H9 (cell line): ENCODE results near the gene SRA1. TPM values are rescaled to one million over a fixed set of nuclear protein-coding genes. Genes with fewer than 3 reads are reported as not detected.

ENCODE experiments used
- DNase-seq: peaks from one replicate; pipeline ENCODE4 v3.0.0-alpha.2; 2017
- H2AFZ ChIP-seq: one replicate; pipeline ENCODE4 v1.6.1; 2013; ENCODE audit warnings: mild to moderate bottlenecking, low read length, control low read depth, moderate library complexity
- H2AK5ac ChIP-seq: 2 replicates; pipeline ENCODE4 v1.6.1; 2013; ENCODE audit warnings: low read length, control low read depth, mixed read lengths; ENCODE audit not compliant: insufficient read length
- H2BK120ac ChIP-seq: one replicate; pipeline ENCODE4 v1.6.1; 2013; ENCODE audit warnings: low read depth, mild to moderate bottlenecking, low read length, control low read depth, inconsistent platforms; ENCODE audit not compliant: poor library complexity, severe bottlenecking
- H2BK12ac ChIP-seq: 2 replicates; pipeline ENCODE4 v1.6.1; 2013; ENCODE audit warnings: low read length, control low read depth, mixed read lengths, low read depth; ENCODE audit not compliant: insufficient read length
- H2BK15ac ChIP-seq: 2 replicates; pipeline ENCODE4 v1.6.1; 2013; ENCODE audit warnings: low read depth, low read length, control low read depth
- H2BK20ac ChIP-seq: one replicate; pipeline ENCODE4 v1.6.1; 2013; ENCODE audit warnings: low read depth, mild to moderate bottlenecking, low read length, control low read depth, inconsistent platforms; ENCODE audit not compliant: poor library complexity, severe bottlenecking
- H2BK5ac ChIP-seq: 2 replicates; pipeline ENCODE4 v1.6.1; 2013; ENCODE audit warnings: low read length, control low read depth, mixed read lengths; ENCODE audit not compliant: insufficient read length
- H3K14ac ChIP-seq: 2 replicates; pipeline ENCODE4 v1.6.1; 2013; ENCODE audit warnings: low read length, control low read depth; ENCODE audit not compliant: insufficient read depth
- H3K18ac ChIP-seq: 2 replicates; pipeline ENCODE4 v1.6.1; 2013; ENCODE audit warnings: low read depth, mild to moderate bottlenecking, mixed read lengths, low read length, control low read depth; ENCODE audit not compliant: insufficient read length
- H3K23ac ChIP-seq: 2 replicates; pipeline ENCODE4 v1.6.1; 2013; ENCODE audit warnings: low read length, control low read depth, mixed read lengths, low read depth; ENCODE audit not compliant: insufficient read length
- H3K23me2 ChIP-seq: 2 replicates; pipeline ENCODE4 v1.6.1; 2013; ENCODE audit warnings: low read depth, mild to moderate bottlenecking, mixed read lengths, low read length, control low read depth; ENCODE audit not compliant: insufficient read length, poor library complexity, severe bottlenecking
- H3K27ac ChIP-seq: 2 replicates; pipeline ENCODE4 v1.5.1; 2013; ENCODE audit warnings: low read length, control low read depth, mixed read lengths, low read depth; ENCODE audit not compliant: insufficient read length
- H3K27me3 ChIP-seq: 2 replicates; pipeline ENCODE4 v1.6.1; 2013; ENCODE audit warnings: low read length, control low read depth, inconsistent platforms; ENCODE audit not compliant: insufficient read depth
- H3K4ac ChIP-seq: 2 replicates; pipeline ENCODE4 v1.6.1; 2013; ENCODE audit warnings: low read depth, mild to moderate bottlenecking, control low read depth, inconsistent platforms, low read length, moderate library complexity
- H3K4me1 ChIP-seq: 2 replicates; pipeline ENCODE4 v1.6.1; 2013; ENCODE audit warnings: low read length, control low read depth, inconsistent platforms; ENCODE audit not compliant: insufficient read depth
- H3K4me2 ChIP-seq: 2 replicates; pipeline ENCODE4 v1.6.1; 2013; ENCODE audit warnings: low read length, control low read depth, mixed read lengths; ENCODE audit not compliant: insufficient read length, insufficient read depth
- H3K56ac ChIP-seq: 2 replicates; pipeline ENCODE4 v1.6.1; 2013; ENCODE audit warnings: low read depth, mild to moderate bottlenecking, mixed read lengths, low read length, control low read depth; ENCODE audit not compliant: insufficient read length
- H3K79me1 ChIP-seq: 2 replicates; pipeline ENCODE4 v1.6.1; 2013; ENCODE audit warnings: low read depth, mild to moderate bottlenecking, moderate library complexity, low read length, control low read depth, inconsistent platforms; ENCODE audit not compliant: insufficient read depth, poor library complexity, severe bottlenecking
- H3K79me2 ChIP-seq: 2 replicates; pipeline ENCODE4 v1.6.1; 2013; ENCODE audit warnings: low read length, control low read depth, inconsistent platforms; ENCODE audit not compliant: insufficient read depth
- H3K9ac ChIP-seq: 2 replicates; pipeline ENCODE4 v1.6.1; 2013; ENCODE audit warnings: low read length, control low read depth, mixed read lengths; ENCODE audit not compliant: insufficient read length; ENCODE audit errors: extremely low read depth
- H3K9me3 ChIP-seq: one replicate; pipeline ENCODE4 v1.6.1; 2013; ENCODE audit warnings: low read depth, low read length, inconsistent platforms; ENCODE audit not compliant: control insufficient read depth
- H3T11ph ChIP-seq: one replicate; pipeline ENCODE4 v1.6.1; 2013; ENCODE audit warnings: mild to moderate bottlenecking, low read length, control low read depth, inconsistent platforms
- H4K20me1 ChIP-seq: one replicate; pipeline ENCODE4 v1.6.1; 2013; ENCODE audit not compliant: control insufficient read depth, insufficient read length, insufficient read depth
- H4K5ac ChIP-seq: 2 replicates; pipeline ENCODE4 v1.6.1; 2013; ENCODE audit warnings: low read depth, mild to moderate bottlenecking, mixed read lengths, low read length, control low read depth; ENCODE audit not compliant: insufficient read length
- H4K8ac ChIP-seq: replicated peaks from 2 replicates; pipeline ENCODE4 v1.6.1; 2013; ENCODE audit warnings: low read length, control low read depth, mixed read lengths, low read depth; ENCODE audit not compliant: insufficient read length
- H4K91ac ChIP-seq: 2 replicates; pipeline ENCODE4 v1.6.1; 2013; ENCODE audit warnings: low read depth, mild to moderate bottlenecking, moderate library complexity, mixed read lengths, low read length, control low read depth; ENCODE audit not compliant: insufficient read length
- H3K27ac Mint-ChIP-seq, 3 experiments: 2 replicates in 2 of 3; 3 replicates in 1 of 3; pipeline ENCODE4 v1.8.0; 2020 to 2021; ENCODE audit warnings: mixed read lengths in 3 of 3, mild to moderate bottlenecking in 1 of 3, moderate library complexity in 1 of 3
- H3K27me3 Mint-ChIP-seq: 2 replicates; pipeline ENCODE4 v1.8.0; 2021; ENCODE audit warnings: low read depth, mild to moderate bottlenecking, moderate library complexity, mixed read lengths
- H3K36me3 Mint-ChIP-seq, 3 experiments: 2 replicates in 2 of 3; 3 replicates in 1 of 3; pipeline ENCODE4 v1.8.0; 2020 to 2021; ENCODE audit warnings: low read depth in 3 of 3, mixed read lengths in 3 of 3; ENCODE audit not compliant: insufficient read depth in 1 of 3
- H3K4me1 Mint-ChIP-seq, 2 experiments: 2 replicates each; pipeline ENCODE4 v1.8.0; 2020; ENCODE audit warnings: mixed read lengths in 2 of 2
- H3K4me3 Mint-ChIP-seq, 2 experiments: 2 replicates in 1 of 2; 3 replicates in 1 of 2; pipeline ENCODE4 v1.8.0; 2020 to 2021; ENCODE audit warnings: mild to moderate bottlenecking in 2 of 2, mixed read lengths in 2 of 2, moderate library complexity in 1 of 2
- H3K9me3 Mint-ChIP-seq, 2 experiments: 2 replicates in 1 of 2; 3 replicates in 1 of 2; pipeline ENCODE4 v1.8.0; 2020; ENCODE audit warnings: mild to moderate bottlenecking in 2 of 2, mixed read lengths in 2 of 2, moderate library complexity in 1 of 2
- CTCF ChIP-seq: fragments of 200-600 bp; sonication (generic); conservative IDR thresholded peaks from 3 replicates; pipeline ENCODE4 v1.8.0; 2021; ENCODE audit warnings: antibody characterized with exemption, mild to moderate bottlenecking
- WGBS: extraction: QIAGEN DNeasy Blood & Tissue Kit; methylation state at CpG from one replicate; pipeline ENCODE4 v1.1.7; 2013; ENCODE audit warnings: missing lambda C conversion rate, low lambda C conversion rate, mixed read lengths; ENCODE audit not compliant: insufficient read length; ENCODE audit errors: extremely low coverage; 5-methylcytosine and 5-hydroxymethylcytosine counted together
- total RNA-seq: library from RNA; stranded (reverse); gene quantifications from 2 replicates; pipeline ENCODE4 v1.2.1, GENCODE V29; 2021

Gene SRA1
- total RNA-seq, 1 experiment from 2014 or later, result 49.3 TPM

- peak overlapping the region; percentile 91 to 92 for H3K4me3 Mint-ChIP-seq
- Histone ChIP-seq H3K27ac (no peak overlapping the region), H3K56ac (no peak overlapping the region), H2BK20ac (no peak overlapping the region), H3K27me3 (no peaks in the 10 kb centered on the region), H3K9ac (no peak overlapping the region), H2BK120ac (no peak overlapping the region), H3K23me2 (no peaks in the 10 kb centered on the region), H3K14ac (peak overlapping the region; percentile 86; the same call in 1 of the 2 replicates), H3K4me2 (peak overlapping the region; percentile 94), H2BK12ac (no peak overlapping the region), H3T11ph (no peak overlapping the region), H4K91ac (peak overlapping the region; percentile 22), H3K79me1 (peaks cover 3% of the 10 kb centered on the region), H3K23ac (no peak overlapping the region), H3K9me3 (no peaks in the 10 kb centered on the region), H3K4ac (no peak overlapping the region; the same call in 1 of the 2 replicates), H4K5ac (no peak overlapping the region), H2BK5ac (no peak overlapping the region), H3K79me2 (peaks cover 6% of the 10 kb centered on the region), H2AK5ac (no peak overlapping the region), H2BK15ac (no peak overlapping the region), H4K20me1 (no peaks in the 10 kb centered on the region), H3K4me1 (0 out of 2 replicates have a peak, but pooled peaks cover 3% of the 10 kb centered on the region), H2AFZ (no peak overlapping the region), H4K8ac (no peak overlapping the region), H3K18ac (peak overlapping the region; percentile 3)
- H3K27me3 Mint-ChIP-seq, result no peaks in the 10 kb centered on the region; the same call in 1 of the 2 replicates
- no peaks in the 10 kb centered on the region for H3K9me3 Mint-ChIP-seq
- peaks cover 25 to 26% of the 10 kb centered on the region in 2 experiments for H3K4me1 Mint-ChIP-seq
- no peak for DNase-seq
- no peak for TF ChIP-seq CTCF
- H3K36me3 Mint-ChIP-seq, result peaks cover 5 to 30% (median 29%) of the 10 kb centered on the region in 3 experiments; a peak in 6 of 7 replicates
- no CpG with 5 or more reads among the region's 3 CpGs for WGBS
- H3K27ac Mint-ChIP-seq, result peak overlapping the region; percentile 79 to 97 (median 88); a peak in 5 of 7 replicates
Measured at GRCh38 chr5:140557965-140558364, 692 bp upstream of the SRA1 start.
